Body of pancreas (tissue), 4 donors: ENCODE data around the gene CABP5. TPM values are rescaled to one million over a fixed set of nuclear protein-coding genes. Genes with fewer than 3 reads are reported as not detected.
"Not testable (repeated sequence)": the region's sequence is repeated elsewhere in the genome, so short reads cannot be mapped to it uniquely, and the experiment has no call there.

Experiments
- ATAC-seq: fragments of 150-250 bp; one replicate; pipeline ENCODE4 v1.9.1; 2016
- DNase-seq, 4 donors: peaks; one replicate each; pipeline ENCODE4 v3.0.0-alpha.2; 2019
- H3K27ac ChIP-seq, 4 donors: fragments of 200-600 bp; sonication (generic); 1 replicate in 3 of 4; 2 replicates in 1 of 4; pipeline versions ENCODE4 v1.5.1 to v1.6.1; 2016 to 2019; ENCODE audit warnings: mild to moderate bottlenecking in 1 of 4, mixed read lengths in 1 of 4, moderate library complexity in 1 of 4
- H3K27me3 ChIP-seq, 2 donors: fragments of 200-600 bp; sonication (generic); one replicate each; pipeline ENCODE4 v1.6.0; 2016; ENCODE audit warnings: mild to moderate bottlenecking in 1 of 2
- H3K36me3 ChIP-seq, 2 donors: fragments of 200-600 bp; sonication (generic); replicated peaks in 1 of 2; 2 replicates each; pipeline ENCODE4 v1.5.1; 2016; ENCODE audit warnings: low read depth in 2 of 2; ENCODE audit not compliant: insufficient read depth in 1 of 2
- H3K4me1 ChIP-seq: fragments of 200-600 bp; sonication (generic); one replicate; pipeline ENCODE4 v1.6.0; 2016
- H3K4me3 ChIP-seq, 2 donors: fragments of 200-600 bp; sonication (generic); 1 replicate in 1 of 2; 2 replicates in 1 of 2; pipeline ENCODE4 v1.5.1; 2016 to 2019
- H3K9me3 ChIP-seq, 3 donors: fragments of 200-600 bp; sonication (generic); 1 replicate in 2 of 3; 2 replicates in 1 of 3; pipeline ENCODE4 v1.5.1; 2016
- POLR2A ChIP-seq, 3 donors: fragments of 450-650 bp; IDR thresholded peaks; one replicate each; pipeline ENCODE4 v1.6.1; 2016; ENCODE audit warnings: antibody characterized with exemption in 3 of 3, mild to moderate bottlenecking in 2 of 3
- WGBS, 2 donors: methylation state at CpG; one replicate each; pipeline ENCODE4 v1.1.5; 2017; 5-methylcytosine and 5-hydroxymethylcytosine counted together
- intact Hi-C: fragments of 100-400 bp; cut with DNase I; formaldehyde crosslinking; loops from one replicate; pipeline ENCODE4 v1.15.1; 2023
- total RNA-seq, 2 donors: library from RNA; depleted of rRNA; stranded (reverse); fragments of >200 nt; gene quantifications; one replicate each; pipeline ENCODE4 v1.1.0, GENCODE V29; 2016
- TF ChIP-seq, protein P1 (sequence below), 7 experiments: fragments of 450-650 bp in 4 of 7; fragments of 200-600 bp in 3 of 7; sonication (generic) in 3 of 7; IDR thresholded peaks; one replicate each; pipeline ENCODE4 v1.5.1; 2016 to 2019; ENCODE audit warnings: antibody characterized with exemption in 7 of 7

The CABP5 gene
- total RNA-seq, 2 donors from 2014 or later, result not detected

DNA sequence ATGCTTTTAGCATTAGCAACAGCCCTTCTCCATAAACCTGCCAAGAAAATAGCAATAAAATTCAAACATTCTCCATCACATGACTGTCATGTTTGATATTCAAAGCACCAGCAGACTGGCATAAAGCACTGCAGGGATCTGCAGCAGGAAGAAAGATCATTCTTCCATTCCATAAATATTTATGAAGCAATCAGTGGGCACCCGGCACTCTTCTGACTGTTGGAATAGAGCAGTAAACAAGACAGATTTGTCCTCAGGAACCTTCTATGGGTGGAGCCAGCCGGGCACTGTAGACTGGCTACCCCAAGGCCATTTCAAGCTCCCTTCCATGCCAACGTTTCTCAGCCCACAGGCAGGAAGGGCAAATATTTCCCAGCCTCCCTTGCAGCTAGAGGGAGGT, 41.2 kb upstream of the CABP5 start:
- DNase-seq (no peak), ATAC-seq (no peak)
- H3K36me3 ChIP-seq, result no peaks in the 10 kb centered on the region
- H3K27ac ChIP-seq, result peak overlapping the region in 1 of 4 donors; percentile 6
- H3K9me3 ChIP-seq, result no peaks in the 10 kb centered on the region
- TF ChIP-seq, protein P1, sequence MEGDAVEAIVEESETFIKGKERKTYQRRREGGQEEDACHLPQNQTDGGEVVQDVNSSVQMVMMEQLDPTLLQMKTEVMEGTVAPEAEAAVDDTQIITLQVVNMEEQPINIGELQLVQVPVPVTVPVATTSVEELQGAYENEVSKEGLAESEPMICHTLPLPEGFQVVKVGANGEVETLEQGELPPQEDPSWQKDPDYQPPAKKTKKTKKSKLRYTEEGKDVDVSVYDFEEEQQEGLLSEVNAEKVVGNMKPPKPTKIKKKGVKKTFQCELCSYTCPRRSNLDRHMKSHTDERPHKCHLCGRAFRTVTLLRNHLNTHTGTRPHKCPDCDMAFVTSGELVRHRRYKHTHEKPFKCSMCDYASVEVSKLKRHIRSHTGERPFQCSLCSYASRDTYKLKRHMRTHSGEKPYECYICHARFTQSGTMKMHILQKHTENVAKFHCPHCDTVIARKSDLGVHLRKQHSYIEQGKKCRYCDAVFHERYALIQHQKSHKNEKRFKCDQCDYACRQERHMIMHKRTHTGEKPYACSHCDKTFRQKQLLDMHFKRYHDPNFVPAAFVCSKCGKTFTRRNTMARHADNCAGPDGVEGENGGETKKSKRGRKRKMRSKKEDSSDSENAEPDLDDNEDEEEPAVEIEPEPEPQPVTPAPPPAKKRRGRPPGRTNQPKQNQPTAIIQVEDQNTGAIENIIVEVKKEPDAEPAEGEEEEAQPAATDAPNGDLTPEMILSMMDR (IDR thresholded peaks at IDR 0.05), result no peak
- no peak for TF ChIP-seq POLR2A (IDR thresholded peaks at IDR 0.05)
- peaks cover 6% of the 10 kb centered on the region for H3K4me1 ChIP-seq
- H3K27me3 ChIP-seq, result no peaks in the 10 kb centered on the region
- intact Hi-C loops, result no loop called here
- WGBS, 2 donors, result 33% methylated on average over 3 of the region's 3 CpGs; no CpG with 5 or more reads in 1 of the 2 donors
- no peak overlapping the region for H3K4me3 ChIP-seq

DNA sequence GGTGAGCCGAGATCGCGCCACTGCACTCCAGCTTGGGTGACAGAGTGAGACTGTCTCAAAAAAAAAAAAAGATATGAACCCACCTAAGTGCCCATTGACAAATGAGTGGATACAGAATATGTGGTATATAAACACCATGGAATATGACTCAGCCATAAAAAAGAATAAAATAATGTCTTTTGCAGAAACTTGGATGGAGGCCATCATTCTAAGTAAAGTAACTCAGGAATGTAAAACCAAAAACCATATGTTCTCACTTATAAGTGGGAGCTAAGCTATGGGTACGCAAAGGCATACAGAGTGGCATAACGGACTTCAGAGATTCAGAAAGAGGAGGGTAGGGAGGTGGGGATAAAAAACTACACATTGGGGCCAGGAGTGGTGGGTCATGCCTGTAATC, 37.2 kb upstream of the CABP5 start:
- H3K9me3 ChIP-seq, result no peaks in the 10 kb centered on the region
- no peak for TF ChIP-seq POLR2A (IDR thresholded peaks at IDR 0.05)
- TF ChIP-seq, protein P1 (IDR thresholded peaks at IDR 0.05), result no peak
- H3K4me3 ChIP-seq, result no peak overlapping the region
- 88 to 96% methylated on average over 5 of the region's 5 CpGs for WGBS, 2 donors
- no peak overlapping the region for H3K27ac ChIP-seq
- no peaks in the 10 kb centered on the region for H3K27me3 ChIP-seq
- H3K36me3 ChIP-seq, result no peaks in the 10 kb centered on the region
- intact Hi-C loops, result no loop called here
- H3K4me1 ChIP-seq, result no peaks in the 10 kb centered on the region
- DNase-seq (no peak), ATAC-seq (no peak)

DNA sequence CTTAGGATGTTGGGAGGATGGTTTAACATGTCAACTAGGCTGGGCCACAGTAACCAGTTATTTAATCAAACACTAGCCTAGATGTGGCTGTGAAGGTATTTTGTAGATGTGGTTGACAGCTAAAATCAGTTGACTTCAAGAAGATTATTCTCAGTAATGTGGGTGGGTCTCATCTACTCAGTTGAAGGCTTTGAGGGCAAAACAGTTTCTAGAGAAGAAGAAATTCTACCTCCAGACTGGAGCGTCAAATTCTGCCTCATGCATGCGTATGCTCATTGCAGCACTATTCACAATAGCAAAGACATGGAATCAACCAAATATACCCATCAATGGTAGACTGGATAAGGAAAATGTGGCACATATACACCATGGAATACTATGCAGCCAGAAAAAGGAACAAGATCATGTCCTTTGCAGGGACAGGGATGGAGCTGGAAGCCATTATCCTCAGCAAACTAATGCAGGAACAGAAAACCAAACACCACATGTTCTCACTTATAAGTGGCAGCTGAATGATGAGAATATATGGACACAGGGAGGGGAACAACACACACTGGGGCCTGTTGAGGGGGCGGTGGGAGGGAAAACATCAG, 26.4 kb upstream of the CABP5 start:
- H3K36me3 ChIP-seq, H3K27ac ChIP-seq, H3K4me1 ChIP-seq, intact Hi-C loops, ATAC-seq, H3K4me3 ChIP-seq, H3K27me3 ChIP-seq, DNase-seq, H3K9me3 ChIP-seq: not testable (repeated sequence)
- WGBS, 2 donors, result 73 to 94% methylated on average over 3 of the region's 3 CpGs

DNA sequence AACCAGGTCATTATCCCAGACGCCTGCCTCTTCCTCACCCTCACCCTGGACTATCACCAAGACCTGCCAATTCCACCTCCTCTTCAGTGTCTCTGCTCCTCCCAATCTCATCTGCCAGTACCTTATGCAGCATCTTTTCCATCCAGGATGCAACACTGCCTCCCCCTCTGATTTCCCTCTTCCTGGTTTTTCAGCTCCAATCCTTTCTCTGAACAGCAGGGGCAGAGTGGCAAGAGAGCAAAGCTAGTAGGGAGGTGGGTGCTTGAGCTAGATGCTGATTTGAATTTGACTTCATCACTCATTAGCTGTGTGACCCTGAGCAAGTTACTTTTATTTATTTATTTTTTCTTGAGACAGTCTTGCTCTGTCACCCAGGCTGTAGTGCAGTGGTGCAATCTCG, 25.6 kb upstream of the CABP5 start:
- no peaks in the 10 kb centered on the region for H3K36me3 ChIP-seq
- intact Hi-C loops, result no loop called here
- no peak for TF ChIP-seq POLR2A (IDR thresholded peaks at IDR 0.05)
- TF ChIP-seq, protein P1 (IDR thresholded peaks at IDR 0.05), result no peak
- no peaks in the 10 kb centered on the region for H3K27me3 ChIP-seq
- no peak overlapping the region for H3K4me3 ChIP-seq
- H3K27ac ChIP-seq, result no peak overlapping the region
- no peaks in the 10 kb centered on the region for H3K4me1 ChIP-seq
- 64% methylated on average over 2 of the region's 2 CpGs for WGBS, 2 donors
- no peaks in the 10 kb centered on the region for H3K9me3 ChIP-seq
- ATAC-seq (no peak), DNase-seq (no peak)

DNA sequence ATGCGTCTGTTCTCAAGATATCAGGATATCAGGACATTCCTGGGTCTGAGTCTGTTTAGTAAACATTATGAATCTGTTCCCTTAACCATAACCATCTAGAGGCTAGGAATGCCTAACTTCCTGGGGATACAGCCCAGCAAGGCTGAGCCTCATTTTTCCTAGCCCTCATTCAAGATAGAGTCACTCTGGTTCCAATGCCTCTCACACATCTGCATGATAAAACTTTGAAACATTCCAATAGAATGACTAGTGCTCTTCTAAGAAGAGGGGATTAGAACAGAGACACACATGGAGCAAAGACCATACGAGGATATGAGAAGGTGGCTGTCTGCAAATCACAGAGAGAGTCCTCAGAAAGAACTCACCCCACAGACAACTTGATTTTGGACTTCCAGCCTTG, 20.6 kb upstream of the CABP5 start:
- Histone ChIP-seq H3K36me3 (no peaks in the 10 kb centered on the region), H3K27me3 (no peaks in the 10 kb centered on the region), H3K9me3 (no peaks in the 10 kb centered on the region), H3K4me1 (no peaks in the 10 kb centered on the region), H3K4me3 (no peak overlapping the region), H3K27ac (no peak overlapping the region)
- intact Hi-C loops, result no loop called here
- DNase-seq, result no peak
- WGBS, 2 donors, result 70 to 92% methylated on average over 2 of the region's 2 CpGs
- no peak for ATAC-seq
- TF ChIP-seq POLR2A (IDR thresholded peaks at IDR 0.05), result no peak
- TF ChIP-seq, protein P1 (IDR thresholded peaks at IDR 0.05), result no peak
